Heart left ventricle (tissue), 16 donors: ENCODE data around the gene PILRA. TPM values are rescaled to one million over a fixed set of nuclear protein-coding genes. Genes with fewer than 3 reads are reported as not detected.
"Not testable (repeated sequence)": the region's sequence is repeated elsewhere in the genome, so short reads cannot be mapped to it uniquely, and the experiment has no call there.

Experiments
- ATAC-seq, 4 donors: fragments of 200-7000 bp; cut with Tn5 transposase; one replicate each; pipeline ENCODE4 v1.9.1; 2020 to 2022; ENCODE audit warnings: moderate library complexity in 4 of 4, mild to moderate bottlenecking in 3 of 4, moderate number of reproducible peaks in 1 of 4
- DNase-seq, 5 donors: peaks; one replicate each; pipeline ENCODE4 v3.0.0-alpha.2; 2020
- H3K27ac ChIP-seq, 12 donors: fragments of 200-600 bp; sonication (generic) in 4 of 12; one replicate each; pipeline versions ENCODE4 v1.5.0 to v1.8.0; 2016 to 2022; ENCODE audit warnings: mild to moderate bottlenecking in 2 of 12
- H3K27me3 ChIP-seq, 9 donors: fragments of 200-600 bp; sonication (generic) in 2 of 9; one replicate each; pipeline versions ENCODE4 v1.5.1 to v1.8.0; 2016 to 2022; ENCODE audit warnings: mild to moderate bottlenecking in 3 of 9
- H3K36me3 ChIP-seq, 9 donors: fragments of 200-600 bp; sonication (generic) in 2 of 9; one replicate each; pipeline versions ENCODE4 v1.5.0 to v1.8.0; 2018 to 2022; ENCODE audit warnings: mild to moderate bottlenecking in 2 of 9
- H3K4me1 ChIP-seq, 12 donors: fragments of 200-600 bp; sonication (generic) in 4 of 12; one replicate each; pipeline versions ENCODE4 v1.5.0 to v1.8.0; 2016 to 2022; ENCODE audit warnings: mild to moderate bottlenecking in 3 of 12
- H3K4me3 ChIP-seq, 12 donors: fragments of 200-600 bp; sonication (generic) in 4 of 12; one replicate each; pipeline versions ENCODE4 v1.5.0 to v1.8.0; 2017 to 2022; ENCODE audit warnings: mild to moderate bottlenecking in 9 of 12, moderate library complexity in 4 of 12
- H3K9me3 ChIP-seq, 12 donors: fragments of 200-600 bp; sonication (generic) in 4 of 12; one replicate each; pipeline versions ENCODE4 v1.5.0 to v1.8.0; 2016 to 2022; ENCODE audit warnings: mild to moderate bottlenecking in 1 of 12
- CTCF ChIP-seq, 12 donors: fragments of 200-600 bp; sonication (generic) in 4 of 12; IDR thresholded peaks; one replicate each; pipeline versions ENCODE4 v1.5.0 to v1.8.0; 2018 to 2022; ENCODE audit warnings: antibody characterized with exemption in 12 of 12, mild to moderate bottlenecking in 5 of 12
- POLR2A ChIP-seq, 2 donors: fragments of 450-650 bp; IDR thresholded peaks; one replicate each; pipeline ENCODE4 v1.6.1; 2017; ENCODE audit warnings: antibody characterized with exemption in 2 of 2, mild to moderate bottlenecking in 2 of 2, moderate library complexity in 2 of 2
- WGBS, 4 donors: extraction: QIAGEN DNeasy Blood & Tissue Kit in 2 of 4; methylation state at CpG; one replicate each; pipeline versions ENCODE4 v1.1.5 to v1.1.7; 2013 to 2018; 5-methylcytosine and 5-hydroxymethylcytosine counted together
- intact Hi-C, 10 donors: fragments of 100-400 bp; cut with DNase I; formaldehyde crosslinking; loops; one replicate each; pipeline versions ENCODE4 v1.11.1 to v1.14.2; 2022
- polyA plus RNA-seq, 2 donors: library from polyadenylated mRNA; stranded (reverse); fragments of 200-250 nt; gene quantifications; one replicate each; pipeline ENCODE4 v1.2.3, GENCODE V29; 2013
- total RNA-seq, 9 donors: library from RNA; depleted of rRNA in 2 of 9; stranded (reverse); fragments of >200 nt in 2 of 9; fragmentation: NEBNext Ultra II Directional in 3 of 9; extraction: Animal tissue kit (Norgen Biotek cat#: 25700) in 3 of 9; gene quantifications; one replicate each; pipeline versions ENCODE4 v1.1.0 to v1.2.4, GENCODE V29; 2016 to 2023
- donor health status: ischemic (EF 13 %, LVEDD 7.1; RV severe dilation, severe dysfunction).
- donor health status: healthy with polysubstance abuse.
- donor health status: DM: no; HTN: yes; CAD: no.
- donor health status: DM: no; HTN: no; CAD: no.
- donor health status: ischemic (EF 25% LVEDD 6.9; RV normal size, moderate dysfunction).
- donor health status: ischemic (EF 25% LVEDD 5.7; RV mildly dilated, moderate dysfunction).
- donor health status: healthy.
- donor health status: DM: yes; HTN: yes; CAD: no.
- donor health status: ischemic (EF 35%, LVEDD 5.7; RV mildly dilated, moderate dysfunction).
- donor health status: nonischemic (EF 11% LVEDD 7.7; RV severe dilation, severe dysfunction).
- donor health status: DM: yes; HTN: yes; CAD: no.
- donor health status: PGD.
- donor health status: ischemic (EF 29% LVEDD 5.4; RV normal size, mild dysfunction).
- donor health status: nonischemic (EF 23%, LVEDD 6.1; RV moderate dilation, normal function).

Gene PILRA
- total and polyA plus RNA-seq, 11 donors: 0.69 to 30.5 (median 3.4) TPM

DNA sequence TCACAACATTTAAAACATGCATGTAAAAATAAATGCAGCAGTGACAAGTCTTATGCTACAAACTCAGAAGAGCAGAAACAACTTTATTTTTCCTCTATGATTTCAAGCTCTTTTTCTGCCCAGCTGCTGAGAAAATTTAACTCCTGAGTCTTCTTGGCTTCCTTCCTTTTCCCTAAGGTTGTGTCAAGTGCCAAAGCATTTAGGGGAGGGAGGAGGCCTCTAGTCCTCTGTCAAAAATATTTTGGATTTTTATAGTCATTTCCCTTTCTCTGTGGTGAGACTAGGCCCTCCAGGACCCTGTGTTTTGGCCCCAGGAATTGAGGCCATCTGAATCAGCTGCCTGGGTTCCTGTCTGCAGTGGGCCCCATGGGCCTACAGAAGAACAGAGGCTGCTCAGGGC is 26.4 kb upstream of the PILRA start:
- TF ChIP-seq POLR2A (IDR thresholded peaks at IDR 0.05) (no peak), CTCF (IDR thresholded peaks at IDR 0.05) (no peak)
- ATAC-seq (no peak), DNase-seq (no peak)
- peaks cover 0 to 23% (median 13%) of the 10 kb centered on the region in 12 donors for H3K4me1 ChIP-seq
- H3K9me3 ChIP-seq: no peaks in the 10 kb centered on the region
- H3K27ac ChIP-seq: no peak overlapping the region
- no peak overlapping the region for H3K4me3 ChIP-seq
- H3K27me3 ChIP-seq: no peaks in the 10 kb centered on the region
- intact Hi-C loops: loop anchor here in 2 of 10 donors (10.0 kb wide), 3 partner anchors 132 to 212 kb away; partner anchors contain the start of genes LAMTOR4 (in 1 of the 2) and PVRIG (in 1 of the 2)
- H3K36me3 ChIP-seq: peaks cover 0 to 87% (median 66%) of the 10 kb centered on the region in 9 donors

DNA sequence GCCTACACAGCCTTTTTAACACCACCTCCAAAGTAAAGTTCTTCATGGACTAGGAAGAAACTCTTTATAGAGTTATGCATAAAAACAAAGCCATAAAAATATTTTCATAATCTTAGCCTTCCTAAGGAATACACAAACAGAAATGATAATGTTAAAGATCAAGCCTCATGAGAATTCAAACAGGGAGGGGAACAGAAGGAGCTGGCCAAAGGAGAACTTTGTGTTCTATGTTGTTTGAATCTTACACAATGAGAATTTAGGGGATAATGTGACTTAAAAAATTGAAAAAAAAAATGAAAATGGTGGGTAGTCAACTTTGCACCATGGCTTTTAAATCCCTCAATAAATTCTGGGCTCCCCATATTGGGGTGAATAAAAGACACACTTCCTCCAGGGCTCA is 24.5 kb upstream of the PILRA start:
- Histone ChIP-seq H3K27me3 (no peaks in the 10 kb centered on the region), H3K36me3 (peaks cover 0 to 89% (median 67%) of the 10 kb centered on the region in 9 donors), H3K4me1 (peaks cover 0 to 11% (median 6%) of the 10 kb centered on the region in 12 donors), H3K9me3 (no peaks in the 10 kb centered on the region), H3K4me3 (no peak overlapping the region), H3K27ac (peak overlapping the region in 2 of 12 donors; percentile 42 to 44)
- no peak for TF ChIP-seq POLR2A (IDR thresholded peaks at IDR 0.05)
- no peak for TF ChIP-seq CTCF (IDR thresholded peaks at IDR 0.05)
- ATAC-seq (no peak), DNase-seq (no peak)
- intact Hi-C loops: loop anchor here in 2 of 10 donors (10.0 kb wide), 3 partner anchors 134 to 214 kb away; partner anchors contain the start of genes LAMTOR4 (in 1 of the 2) and PVRIG (in 1 of the 2)

- TF ChIP-seq POLR2A (IDR thresholded peaks at IDR 0.05): no peak
- no peak for TF ChIP-seq CTCF (IDR thresholded peaks at IDR 0.05)
- Histone ChIP-seq H3K27me3 (no peaks in the 10 kb centered on the region), H3K9me3 (no peaks in the 10 kb centered on the region), H3K27ac (peak overlapping the region in 1 of 12 donors; percentile 42), H3K4me3 (no peak overlapping the region), H3K36me3 (peaks cover 0 to 91% (median 77%) of the 10 kb centered on the region in 9 donors), H3K4me1 (peaks cover 0 to 7% (median 2%) of the 10 kb centered on the region in 12 donors)
- ATAC-seq: no peak
- DNase-seq: no peak
- 94 to 97% (median 96%) methylated on average over 6 of the region's 6 CpGs for WGBS, 4 donors
- intact Hi-C loops: loop anchor here in 3 of 10 donors (10.0 kb wide), 4 partner anchors 65 to 215 kb away; partner anchors contain the start of genes LAMTOR4 (in 1 of the 3) and PVRIG (in 1 of the 3)
Measured at GRCh38 chr7:100349757-100350156, 23.5 kb upstream of the PILRA start.

DNA sequence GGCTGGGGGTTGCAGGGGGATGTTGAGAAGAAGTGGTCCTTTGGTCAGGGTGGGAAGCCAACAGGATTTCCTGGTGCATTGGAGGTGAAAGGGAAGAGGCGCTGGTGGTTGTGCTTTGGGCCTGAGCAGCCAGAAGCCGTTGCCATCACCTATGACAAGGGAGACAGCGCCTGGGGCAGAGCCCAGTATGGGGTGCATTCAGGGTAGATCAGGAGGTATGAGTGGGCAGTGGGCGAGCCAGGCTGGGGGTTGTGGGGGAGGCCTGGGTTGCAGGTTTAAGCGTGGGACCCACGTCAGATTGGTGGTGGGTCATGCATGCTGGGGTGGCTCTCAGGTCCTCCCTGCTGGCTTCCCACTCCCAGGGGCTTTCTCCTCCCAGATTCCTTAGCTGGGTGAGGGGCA is 21.6 kb upstream of the PILRA start:
- Histone ChIP-seq H3K4me3 (no peak overlapping the region), H3K4me1 (peaks cover 0 to 5% (median 0%) of the 10 kb centered on the region in 12 donors), H3K27me3 (no peaks in the 10 kb centered on the region), H3K27ac (peak overlapping the region in 1 of 12 donors; percentile 46), H3K9me3 (no peaks in the 10 kb centered on the region), H3K36me3 (peaks cover 0 to 97% (median 87%) of the 10 kb centered on the region in 9 donors)
- DNase-seq (no peak), ATAC-seq (no peak)
- WGBS, 4 donors: 84 to 92% (median 88%) methylated on average over 4 to 6 of the region's 6 CpGs
- intact Hi-C loops: loop anchor here in 1 of 10 donors (10.0 kb wide), 2 partner anchors 63 to 217 kb away; no protein-coding TSS in a partner anchor
- TF ChIP-seq CTCF (IDR thresholded peaks at IDR 0.05) (no peak), POLR2A (IDR thresholded peaks at IDR 0.05) (no peak)

- H3K9me3 ChIP-seq, H3K4me1 ChIP-seq, H3K27me3 ChIP-seq, DNase-seq: not testable (repeated sequence)
- ATAC-seq: peak in 1 of 4 donors; percentile 3
- intact Hi-C loops: loop anchor here in 1 of 10 donors (10.0 kb wide), 2 partner anchors 62 to 218 kb away; no protein-coding TSS in a partner anchor
- Histone ChIP-seq H3K36me3 (peaks cover 0 to 97% (median 87%) of the 10 kb centered on the region in 9 donors), H3K27ac (peak overlapping the region in 1 of 12 donors; percentile 32), H3K4me3 (peak overlapping the region in 1 of 12 donors; percentile 38)
- WGBS, 4 donors: 85 to 89% (median 89%) methylated on average over 9 to 18 of the region's 18 CpGs; no CpG with 5 or more reads in 1 of the 4 donors
Measured at GRCh38 chr7:100352230-100352781, 21.0 kb upstream of the PILRA start.
